ENCODE results near the gene RHBDD2. TPM values are rescaled to one million over a fixed set of nuclear protein-coding genes. Genes with fewer than 3 reads are reported as not detected.
"Not testable (repeated sequence)": the region's sequence is repeated elsewhere in the genome, so short reads cannot be mapped to it uniquely, and the experiment has no call there.

RHBDD2 gene
- total RNA-seq, 4 donors from 2014 or later = 28.5 to 52.1 (median 38.2) TPM

GRCh38 chr7:75881436-75882095, 2.7 kb downstream of the RHBDD2 start:
- TF ChIP-seq POLR2A (IDR thresholded peaks at IDR 0.05) (no peak), CTCF (IDR thresholded peaks at IDR 0.05 in 4 of 5, conservative IDR thresholded peaks at IDR 0.05 in 1 of 5) (no peak)
- peaks cover 0 to 55% of the 10 kb centered on the region in 2 donors for H3K36me3 ChIP-seq

GRCh38 chr7:75883265-75883824, 4.5 kb downstream of the RHBDD2 start:
- DNase-seq; H3K4me3 ChIP-seq; in situ Hi-C loops (cut with MboI; ENCODE audit: low sequenced_read_pairs in 4 of 4); intact Hi-C loops (cut with DNase I; ENCODE audit: low total_unique reads); ATAC-seq; H3K27ac ChIP-seq; H3K27me3 ChIP-seq; H3K9me3 ChIP-seq: not testable (repeated sequence)
- Histone ChIP-seq H3K36me3 (peaks cover 0 to 59% of the 10 kb centered on the region in 2 donors), H3K4me1 (peaks cover 15 to 17% of the 10 kb centered on the region in 2 donors)

More at GRCh38 chr7:75881436-75882095, 2.7 kb downstream of the RHBDD2 start:
- no peak for DNase-seq
- no peak for ATAC-seq
- in situ Hi-C loops (cut with MboI; ENCODE audit: low sequenced_read_pairs in 4 of 4) = no loop called here
- Histone ChIP-seq H3K27me3 (no peaks in the 10 kb centered on the region), H3K4me1 (peaks cover 19% of the 10 kb centered on the region in 2 donors), H3K27ac (no peak overlapping the region), H3K4me3 (no peak overlapping the region), H3K9me3 (no peaks in the 10 kb centered on the region)
- intact Hi-C loops (cut with DNase I; ENCODE audit: low total_unique reads) = no loop called here

- no peaks in the 10 kb centered on the region for H3K9me3 ChIP-seq
- DNase-seq (no peak), ATAC-seq (no peak)
- TF ChIP-seq POLR2A (IDR thresholded peaks at IDR 0.05) = no peak
- no peak for TF ChIP-seq CTCF (IDR thresholded peaks at IDR 0.05 in 4 of 5, conservative IDR thresholded peaks at IDR 0.05 in 1 of 5)
- no peak overlapping the region for H3K27ac ChIP-seq
- H3K4me3 ChIP-seq = no peak overlapping the region
- intact Hi-C loops (cut with DNase I; ENCODE audit: low total_unique reads) = no loop called here
- peaks cover 0 to 59% of the 10 kb centered on the region in 2 donors for H3K36me3 ChIP-seq
- no peaks in the 10 kb centered on the region for H3K27me3 ChIP-seq
- peaks cover 8 to 16% of the 10 kb centered on the region in 2 donors for H3K4me1 ChIP-seq
- in situ Hi-C loops (cut with MboI; ENCODE audit: low sequenced_read_pairs in 4 of 4) = no loop called here
These were observed 5.6 kb downstream of the RHBDD2 start for GRCh38 chr7:75884476-75884875.

- intact Hi-C loops (cut with DNase I; ENCODE audit: low total_unique reads) (no loop called here), in situ Hi-C loops (cut with MboI; ENCODE audit: low sequenced_read_pairs in 4 of 4) (no loop called here)
- no peak for ATAC-seq
- Histone ChIP-seq H3K9me3 (no peaks in the 10 kb centered on the region), H3K36me3 (peaks cover 0 to 59% of the 10 kb centered on the region in 2 donors), H3K4me1 (peaks cover 3 to 11% of the 10 kb centered on the region in 2 donors), H3K27ac (no peak overlapping the region), H3K27me3 (no peaks in the 10 kb centered on the region), H3K4me3 (no peak overlapping the region)
- TF ChIP-seq POLR2A (IDR thresholded peaks at IDR 0.05) (no peak), CTCF (IDR thresholded peaks at IDR 0.05 in 4 of 5, conservative IDR thresholded peaks at IDR 0.05 in 1 of 5) (no peak)
- no peak for DNase-seq
These were observed 6.2 kb downstream of the RHBDD2 start for GRCh38 chr7:75885036-75885435.

- in situ Hi-C loops (cut with MboI; ENCODE audit: low sequenced_read_pairs in 4 of 4) = no loop called here
- no peaks in the 10 kb centered on the region for H3K9me3 ChIP-seq
- no peak for ATAC-seq
These were observed 9.0 kb downstream of the RHBDD2 start for GRCh38 chr7:75887669-75888369.

More at GRCh38 chr7:75887669-75888369, 9.0 kb downstream of the RHBDD2 start:
- DNase-seq = no peak
- Histone ChIP-seq H3K27me3 (no peaks in the 10 kb centered on the region), H3K4me3 (no peak overlapping the region), H3K27ac (peak overlapping the region in 2 of 4 donors; percentile 14 to 40), H3K36me3 (peaks cover 0 to 41% of the 10 kb centered on the region in 2 donors), H3K4me1 (peaks cover 0 to 7% of the 10 kb centered on the region in 2 donors)
- no peak for TF ChIP-seq POLR2A (IDR thresholded peaks at IDR 0.05)
- no peak for TF ChIP-seq CTCF (IDR thresholded peaks at IDR 0.05 in 4 of 5, conservative IDR thresholded peaks at IDR 0.05 in 1 of 5)
- intact Hi-C loops (cut with DNase I; ENCODE audit: low total_unique reads) = no loop called here

All from gastrocnemius medialis (tissue), 4 donors.